Midbrain (tissue), 1 donor: Measurements from ENCODE around the gene GLIS2.
"Not testable (repeated sequence)": the region's sequence is repeated elsewhere in the genome, so short reads cannot be mapped to it uniquely, and the experiment has no call there.

Experiments used
- DNase-seq: peaks from one replicate; lab custom pipeline; 2025; lab: John Stamatoyannopoulos, UW

The GLIS2 gene

DNA sequence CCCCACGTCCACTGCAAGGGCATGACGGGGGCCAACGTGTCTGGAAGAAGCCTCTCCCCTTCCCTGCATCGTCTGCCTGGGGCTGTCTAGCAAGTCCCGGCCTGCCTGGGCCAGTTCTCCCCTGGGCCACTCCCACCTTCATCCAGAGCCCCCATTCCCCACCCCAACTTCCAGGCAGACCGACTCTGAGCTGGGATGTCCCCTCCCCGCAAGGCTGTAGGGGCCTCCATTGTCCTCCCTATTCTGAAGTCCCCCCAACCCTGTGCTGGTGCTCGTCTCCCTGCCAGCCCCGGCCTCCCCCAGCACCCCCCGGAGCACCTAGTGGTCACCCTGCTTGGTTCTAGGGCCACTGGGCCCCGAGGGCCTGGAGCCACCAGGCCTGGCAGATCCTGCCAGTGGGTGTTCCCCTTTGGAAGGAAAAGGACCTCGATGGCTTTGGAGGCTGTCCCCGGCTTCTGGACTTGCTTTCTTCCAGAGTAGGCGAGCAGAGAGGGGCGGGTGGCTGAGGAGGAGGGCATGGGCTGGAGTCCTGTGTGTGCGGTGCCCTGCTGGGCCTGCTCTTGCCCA, 4.8 kb downstream of the GLIS2 start:
- no peak for DNase-seq

GRCh38 chr16:4321286-4322120, 5.6 kb downstream of the GLIS2 start:
- DNase-seq = no peak

GRCh38 chr16:4322121-4323052, 6.5 kb downstream of the GLIS2 start:
- DNase-seq = no peak

- DNase-seq = no peak
Measured at GRCh38 chr16:4323071-4323844, 7.4 kb downstream of the GLIS2 start.

DNA sequence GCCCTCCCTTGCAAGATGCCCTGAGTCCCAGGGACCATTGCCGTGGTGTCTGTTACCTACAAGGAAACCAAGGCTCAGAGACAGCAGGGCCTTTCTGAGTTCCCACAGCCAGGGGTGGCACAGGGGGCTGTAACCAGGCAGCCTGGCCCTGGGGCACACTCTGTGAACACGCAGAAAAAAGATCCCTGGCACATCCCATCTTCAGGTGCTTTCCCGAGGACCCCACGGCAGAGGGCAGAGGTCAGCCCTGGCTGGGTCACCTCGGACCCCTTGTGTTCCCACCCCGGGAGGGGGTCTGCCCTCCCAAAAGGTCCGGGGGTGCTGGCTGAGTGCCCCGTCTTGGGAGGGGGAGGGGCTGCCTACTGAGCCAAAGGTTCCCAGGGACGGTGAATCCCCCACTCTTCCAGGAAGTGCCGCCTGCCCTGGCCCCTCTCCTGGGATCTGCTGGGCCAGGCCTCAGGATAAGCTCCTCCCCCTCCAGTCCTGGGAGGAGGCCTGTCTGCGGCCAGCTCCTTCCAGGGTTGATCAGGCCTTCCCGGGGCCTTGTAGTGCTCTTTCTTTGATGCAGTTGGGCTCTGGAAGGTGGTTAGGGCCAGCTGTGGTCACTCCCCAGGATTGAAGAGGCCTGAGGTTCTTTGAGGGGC, 8.1 kb downstream of the GLIS2 start:
- no peak for DNase-seq

DNA sequence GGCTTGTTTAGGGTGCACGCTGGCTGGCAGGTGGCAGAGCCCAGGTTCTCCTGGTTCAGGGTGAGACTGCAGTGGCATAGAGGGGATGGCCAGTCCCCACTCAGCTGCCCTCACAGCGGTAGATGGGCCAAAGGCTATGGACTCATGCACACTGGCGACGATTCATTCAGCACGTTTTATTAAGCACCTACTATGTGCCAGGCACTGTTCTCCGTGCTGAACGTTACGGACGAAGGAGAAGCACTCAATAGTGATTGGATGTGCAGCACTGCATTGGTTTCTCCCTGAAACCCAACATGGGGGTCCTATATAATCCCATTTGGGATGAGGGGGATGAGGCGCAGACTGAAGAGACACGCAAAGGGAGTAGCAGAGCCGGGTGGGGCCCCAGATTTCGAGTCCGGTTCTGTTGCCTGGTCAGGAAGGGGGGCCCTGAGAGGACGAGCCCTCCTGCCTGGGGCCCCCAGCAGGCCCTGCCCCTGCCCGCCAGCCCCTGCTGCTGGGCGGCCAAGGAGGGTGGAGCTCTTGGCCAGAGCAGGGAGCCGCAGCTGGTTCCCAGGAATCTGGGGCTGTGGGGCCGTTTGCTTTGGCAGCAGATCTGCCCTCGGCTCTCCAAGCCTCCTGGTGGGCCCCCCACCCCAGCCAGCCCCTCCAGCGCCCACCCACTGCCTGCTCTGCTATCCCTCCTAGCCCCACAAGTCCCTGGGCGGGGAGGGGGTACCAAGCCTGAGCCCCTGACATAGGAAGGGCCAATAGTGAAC, 8.8 kb downstream of the GLIS2 start:
- no peak for DNase-seq

DNA sequence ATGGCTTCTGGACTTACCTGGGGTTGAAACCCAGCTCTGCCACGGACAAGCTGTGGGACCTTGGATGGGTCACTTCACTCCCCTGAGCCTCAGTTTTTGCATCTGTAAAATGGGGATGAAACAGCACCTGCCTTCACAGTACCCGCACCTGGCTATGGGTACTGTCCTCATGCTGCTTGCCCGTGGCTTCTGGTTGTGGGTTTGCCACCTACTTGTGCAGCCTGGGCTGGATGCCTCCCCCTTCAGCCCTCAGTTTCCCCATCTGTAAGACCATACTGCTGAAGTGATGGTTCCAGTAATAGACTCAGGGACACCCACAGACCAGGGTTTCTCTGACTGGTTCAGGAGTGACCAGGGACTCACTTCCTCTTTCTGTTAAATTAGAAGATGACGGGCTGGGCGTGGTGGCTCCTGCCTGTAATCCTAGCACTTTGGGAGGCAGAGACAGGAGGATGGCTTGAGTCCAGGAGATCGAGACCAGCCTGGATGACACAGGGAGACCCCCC, 9.4 kb downstream of the GLIS2 start:
- no peak for DNase-seq

DNA sequence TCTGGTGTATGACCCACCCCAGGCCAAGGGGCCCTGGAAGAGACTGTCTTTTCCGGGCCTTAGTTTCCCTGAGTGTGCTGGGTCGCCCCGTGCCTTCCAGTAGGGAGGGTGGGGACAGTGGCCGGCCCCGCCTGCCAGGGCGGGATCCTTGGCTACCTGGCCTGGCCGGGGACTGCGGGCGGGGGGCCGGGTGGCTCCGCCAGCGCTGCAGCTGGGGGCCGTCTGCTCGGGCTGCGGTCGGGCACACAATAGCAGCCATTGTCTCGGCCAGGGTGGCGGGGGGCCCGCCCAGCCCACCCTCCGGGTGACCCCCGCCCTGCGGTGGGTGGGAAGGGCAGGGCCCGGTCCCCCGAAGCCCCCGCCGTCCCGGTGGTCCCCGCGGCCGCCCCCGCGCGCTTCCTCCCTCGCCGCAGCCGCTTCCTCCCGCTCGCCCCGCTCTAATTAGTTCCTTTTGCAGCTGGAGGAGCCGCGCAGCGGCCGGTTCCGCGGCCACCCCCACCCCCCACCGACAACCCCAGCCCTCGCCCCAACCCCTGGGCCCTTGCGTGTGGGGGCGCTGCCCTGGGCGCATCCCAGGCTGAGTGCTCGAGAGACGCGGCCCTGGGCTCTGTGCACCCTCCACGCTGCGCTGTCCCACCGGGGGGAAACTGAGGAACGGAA, 11.6 kb downstream of the GLIS2 start:
- no peak for DNase-seq

DNA sequence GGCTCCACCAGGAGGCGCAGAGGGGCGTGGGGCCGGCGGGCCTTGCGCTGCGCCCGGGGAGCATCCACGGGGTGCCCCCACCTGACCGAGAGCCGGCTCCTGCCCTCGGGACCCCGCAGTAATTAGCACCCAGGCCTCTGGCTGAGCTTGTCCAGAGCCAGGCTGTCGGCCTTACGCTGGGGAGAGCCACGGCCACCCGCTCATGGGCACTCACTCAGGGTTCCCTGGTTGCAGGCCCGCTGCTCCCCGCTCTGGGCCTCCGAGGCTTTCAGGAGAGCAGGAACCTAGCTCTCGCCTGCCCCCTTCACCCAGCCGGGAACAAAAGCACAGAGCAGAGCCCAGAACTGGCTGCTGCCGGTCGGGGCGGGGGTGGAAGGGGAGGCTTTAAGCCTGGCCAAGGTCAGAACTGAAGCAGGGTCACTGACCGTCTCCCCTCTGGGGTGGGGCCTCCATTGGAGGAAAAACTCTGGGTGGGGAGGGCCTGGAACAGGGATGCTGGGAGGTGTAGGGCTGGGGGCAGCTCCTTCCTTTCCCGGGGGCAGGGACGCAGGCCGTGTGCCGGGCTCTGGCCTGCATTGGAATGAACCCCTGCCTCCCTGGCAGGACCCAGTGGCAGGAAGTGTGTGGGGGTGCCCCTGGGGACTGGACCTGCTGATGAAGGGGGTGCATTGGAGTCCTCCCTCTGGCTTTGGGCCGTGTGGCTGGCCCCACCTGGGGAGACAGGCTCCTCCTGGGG, 12.3 kb downstream of the GLIS2 start:
- peak; percentile 77 for DNase-seq

- no peak for DNase-seq
Measured at GRCh38 chr16:4328782-4329775, 13.2 kb downstream of the GLIS2 start.

GRCh38 chr16:4330277-4330874, 14.5 kb downstream of the GLIS2 start:
- peak; percentile 79 for DNase-seq

DNA sequence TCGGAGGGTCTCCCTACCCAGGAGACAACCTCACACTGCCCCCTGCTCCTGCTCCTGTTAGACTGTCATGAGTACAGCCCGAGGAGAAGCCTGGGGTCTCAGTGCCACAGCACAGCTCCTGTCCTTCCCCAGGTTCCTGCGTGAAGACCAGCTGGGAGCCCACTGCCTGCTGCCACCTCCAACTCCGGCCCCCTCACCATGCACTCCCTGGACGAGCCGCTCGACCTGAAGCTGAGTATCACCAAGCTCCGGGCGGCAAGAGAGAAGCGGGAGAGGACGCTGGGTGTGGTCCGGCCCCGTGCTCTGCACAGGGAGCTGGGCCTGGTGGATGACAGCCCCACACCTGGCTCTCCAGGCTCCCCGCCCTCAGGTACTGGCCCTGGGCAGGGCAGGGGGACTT, 16.2 kb downstream of the GLIS2 start:
- no peak for DNase-seq

DNA sequence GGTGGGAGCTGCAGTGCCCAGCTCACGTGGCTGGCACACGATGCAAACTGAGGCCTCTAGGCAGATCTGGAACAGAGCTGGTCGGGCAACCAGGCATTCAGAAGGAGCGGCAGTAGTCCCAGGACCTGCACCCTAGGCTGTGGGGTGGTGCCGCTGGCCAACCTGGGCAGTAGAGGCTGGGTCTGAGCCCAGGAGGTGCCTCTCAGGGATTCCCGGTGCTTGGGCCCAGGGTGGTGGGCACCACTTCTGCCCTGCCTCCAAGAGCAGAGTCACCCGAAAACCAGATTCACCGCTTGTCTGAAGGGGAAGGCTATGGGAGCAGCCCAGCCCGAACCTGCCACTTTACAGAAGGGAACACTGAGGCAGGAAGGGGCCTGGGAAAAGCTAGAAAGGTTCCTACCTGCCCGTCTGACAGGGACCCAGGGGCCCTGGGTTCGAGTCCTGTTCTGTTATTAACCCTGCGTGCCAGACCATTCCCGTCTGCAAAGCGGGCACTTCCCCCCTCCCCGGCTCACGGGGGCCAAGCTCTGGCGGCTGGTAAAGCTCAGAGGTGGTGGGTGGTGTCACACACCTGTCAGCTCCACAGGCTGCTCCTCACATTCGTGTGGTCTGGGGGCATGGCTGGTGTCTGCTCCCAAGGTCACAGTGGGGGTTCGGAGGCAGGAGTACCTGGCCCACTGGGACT, 16.9 kb downstream of the GLIS2 start:
- no peak for DNase-seq

DNA sequence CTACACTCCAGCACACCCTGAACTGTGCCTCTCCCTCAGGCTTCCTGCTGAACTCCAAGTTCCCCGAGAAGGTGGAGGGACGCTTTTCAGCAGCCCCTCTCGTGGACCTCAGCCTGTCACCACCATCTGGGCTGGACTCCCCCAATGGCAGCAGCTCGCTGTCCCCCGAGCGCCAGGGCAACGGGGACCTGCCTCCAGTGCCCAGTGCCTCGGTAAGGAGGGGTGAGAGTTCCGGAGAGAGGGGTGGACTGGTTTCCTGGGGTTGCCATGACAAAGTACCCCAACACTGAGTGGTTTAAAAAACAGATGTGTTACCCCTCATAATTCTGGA, 17.4 kb downstream of the GLIS2 start:
- no peak for DNase-seq

DNA sequence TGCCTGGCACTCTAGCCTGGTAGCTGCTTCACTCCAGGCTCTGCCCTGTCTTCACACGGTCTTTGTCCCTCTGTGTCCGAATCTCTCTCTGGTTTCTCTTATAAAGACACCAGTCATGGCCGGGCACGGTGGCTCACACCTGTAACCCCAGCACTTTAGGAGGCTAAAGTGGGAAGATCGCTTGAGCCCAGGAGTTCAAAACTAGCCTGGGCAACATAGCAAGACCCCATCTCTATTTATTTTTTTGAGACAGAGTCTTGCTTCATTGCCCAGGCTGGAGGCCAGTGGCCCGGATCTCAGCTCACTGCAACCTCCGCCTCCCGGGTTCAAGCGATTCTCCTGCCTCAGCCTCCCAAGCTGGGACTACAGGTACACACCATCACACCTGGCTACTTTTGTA, 17.8 kb downstream of the GLIS2 start:
- DNase-seq = not testable (repeated sequence)

DNA sequence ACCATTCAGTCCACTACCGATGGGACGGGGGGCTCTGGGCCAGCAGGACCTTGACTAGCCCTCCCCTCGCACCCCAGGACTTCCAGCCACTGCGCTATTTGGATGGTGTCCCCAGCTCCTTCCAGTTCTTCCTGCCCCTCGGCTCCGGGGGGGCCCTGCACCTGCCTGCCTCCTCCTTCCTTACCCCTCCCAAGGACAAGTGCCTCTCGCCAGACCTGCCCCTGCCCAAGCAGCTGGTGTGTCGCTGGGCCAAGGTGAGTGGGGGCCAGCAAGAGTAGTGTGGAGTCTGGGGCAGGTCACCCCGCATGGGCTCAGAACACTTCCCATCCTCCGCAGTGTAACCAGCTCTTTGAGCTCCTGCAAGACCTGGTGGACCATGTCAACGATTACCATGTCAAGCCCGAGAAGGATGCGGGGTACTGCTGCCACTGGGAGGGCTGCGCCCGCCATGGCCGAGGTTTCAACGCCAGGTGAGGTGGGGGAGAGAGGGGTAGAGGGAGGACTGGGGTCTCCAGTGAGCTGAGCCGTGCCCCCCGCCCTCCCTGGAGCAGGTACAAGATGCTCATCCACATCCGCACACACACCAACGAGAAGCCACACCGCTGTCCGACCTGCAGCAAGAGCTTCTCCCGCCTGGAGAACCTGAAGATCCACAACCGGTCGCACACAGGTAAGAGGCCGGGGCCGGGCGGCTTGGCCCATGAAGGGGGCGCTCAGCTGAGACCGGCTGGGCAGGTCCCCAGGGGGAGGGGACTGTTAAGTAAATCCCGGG, 19.0 kb downstream of the GLIS2 start:
- no peak for DNase-seq
